Mucosa of descending colon (tissue), 3 donors: ENCODE results near the gene HOXB8. TPM values are rescaled to one million over a fixed set of nuclear protein-coding genes. Genes with fewer than 3 reads are reported as not detected.

Experiments
- ATAC-seq: fragments of 200-7000 bp; cut with Tn5 transposase; one replicate; pipeline ENCODE4 v1.9.1; 2020; ENCODE audit warnings: mild to moderate bottlenecking, moderate library complexity
- DNase-seq, 3 donors: peaks; one replicate each; pipeline ENCODE4 v3.0.0-alpha.2; 2020
- H3K36me3 ChIP-seq: fragments of 200-600 bp; one replicate; pipeline ENCODE4 v1.8.0; 2021; ENCODE audit warnings: low read depth, mild to moderate bottlenecking
- H3K4me1 ChIP-seq: fragments of 200-600 bp; one replicate; pipeline ENCODE4 v1.8.0; 2021; ENCODE audit warnings: low read depth, mild to moderate bottlenecking
- H3K4me3 ChIP-seq: fragments of 200-600 bp; one replicate; pipeline ENCODE4 v1.8.0; 2021; ENCODE audit warnings: mild to moderate bottlenecking
- H3K9me3 ChIP-seq: fragments of 200-600 bp; one replicate; pipeline ENCODE4 v1.8.0; 2021; ENCODE audit warnings: mild to moderate bottlenecking
- CTCF ChIP-seq: fragments of 200-600 bp; IDR thresholded peaks from one replicate; pipeline ENCODE4 v1.8.0; 2022; ENCODE audit warnings: antibody characterized with exemption, mild to moderate bottlenecking
- intact Hi-C, 2 donors: fragments of 100-400 bp; cut with DNase I in 1 of 2; cut with micrococcal nuclease in 1 of 2; formaldehyde crosslinking; loops; one replicate each; pipeline versions ENCODE4 v1.11.0 to v1.11.1; 2022; cut with DNase I, micrococcal nuclease
- total RNA-seq, 3 donors: library from RNA; stranded (reverse); fragmentation: NEBNext Ultra II Directional in 2 of 3; extraction: Animal tissue kit (Norgen Biotek cat#: 25700) in 2 of 3; gene quantifications; one replicate each; pipeline versions ENCODE4 v1.2.1 to v1.2.4, GENCODE V29; 2021 to 2023
- donor health status: DM: no; HTN: no; CAD: no; lungs with moderate emphysema.
- donor health status: DM: no; HTN: no; CAD: no.
- donor health status: DM: no; HTN: yes; CAD: no.

HOXB8 gene
- total RNA-seq, 3 donors from 2014 or later = 4.2 to 7.5 (median 5.6) TPM

DNA sequence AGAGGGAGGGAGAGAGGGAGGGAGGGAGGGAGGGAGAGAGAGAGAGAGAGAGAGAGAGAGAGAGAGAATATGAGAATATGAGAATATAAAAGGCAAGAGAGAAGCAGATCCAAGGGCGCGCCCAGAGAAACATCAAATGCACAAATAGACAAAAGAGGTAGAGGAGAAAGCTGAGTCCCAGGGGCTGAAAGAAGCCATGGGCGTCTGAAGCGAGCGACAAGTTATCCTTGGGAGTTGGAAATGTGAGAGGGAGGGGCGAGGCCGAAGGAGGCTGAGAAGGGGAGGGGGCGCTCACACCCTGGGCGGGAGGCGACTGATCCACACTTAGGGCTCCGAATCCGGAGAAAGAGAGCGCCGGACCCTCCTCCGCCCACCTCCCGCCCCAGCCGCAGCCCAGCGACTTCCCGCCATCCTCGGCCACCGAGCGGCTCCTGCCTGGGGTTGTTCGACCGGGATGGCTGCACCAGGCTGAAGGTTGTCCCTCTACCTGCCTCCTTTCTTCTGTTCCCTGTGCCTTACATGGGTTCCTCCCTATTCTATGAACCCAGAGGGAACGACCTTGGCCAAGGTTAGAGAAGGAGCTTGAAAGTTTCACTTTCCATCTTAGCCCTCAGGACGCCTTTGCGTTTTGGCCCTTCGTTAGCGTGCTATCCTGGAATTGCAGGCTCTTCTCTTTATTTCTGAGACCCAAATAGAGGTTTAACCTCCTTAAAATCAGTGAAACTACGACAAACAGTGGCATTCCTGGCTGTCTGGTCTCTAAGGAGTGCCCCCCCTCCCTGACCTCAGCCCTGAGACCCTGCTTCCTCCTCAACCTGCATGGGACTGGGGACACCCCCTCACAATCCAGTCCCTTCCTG is 32.2 kb upstream of the HOXB8 start:
- DNase-seq = peak; percentile 60 to 72 (median 71)
- intact Hi-C loops = no loop called here
- H3K4me1 ChIP-seq = no peaks in the 10 kb centered on the region

GRCh38 chr17:48646183-48647102 is 31.4 kb upstream of the HOXB8 start:
- ATAC-seq = peak; percentile 80
- H3K4me1 ChIP-seq = peaks cover 5% of the 10 kb centered on the region
- no peaks in the 10 kb centered on the region for H3K9me3 ChIP-seq
- peak; percentile 79 to 90 (median 84) for DNase-seq
- H3K4me3 ChIP-seq = peak overlapping the region; percentile 45
- TF ChIP-seq CTCF = no peak
- intact Hi-C loops = no loop called here
- H3K36me3 ChIP-seq = no peaks in the 10 kb centered on the region

More for the DNA sequence above, 32.2 kb upstream of the HOXB8 start:
- peak; percentile 67 for ATAC-seq
- H3K4me3 ChIP-seq = peak overlapping the region; percentile 45
- no peak for TF ChIP-seq CTCF
- H3K36me3 ChIP-seq = no peaks in the 10 kb centered on the region
- no peaks in the 10 kb centered on the region for H3K9me3 ChIP-seq

DNA sequence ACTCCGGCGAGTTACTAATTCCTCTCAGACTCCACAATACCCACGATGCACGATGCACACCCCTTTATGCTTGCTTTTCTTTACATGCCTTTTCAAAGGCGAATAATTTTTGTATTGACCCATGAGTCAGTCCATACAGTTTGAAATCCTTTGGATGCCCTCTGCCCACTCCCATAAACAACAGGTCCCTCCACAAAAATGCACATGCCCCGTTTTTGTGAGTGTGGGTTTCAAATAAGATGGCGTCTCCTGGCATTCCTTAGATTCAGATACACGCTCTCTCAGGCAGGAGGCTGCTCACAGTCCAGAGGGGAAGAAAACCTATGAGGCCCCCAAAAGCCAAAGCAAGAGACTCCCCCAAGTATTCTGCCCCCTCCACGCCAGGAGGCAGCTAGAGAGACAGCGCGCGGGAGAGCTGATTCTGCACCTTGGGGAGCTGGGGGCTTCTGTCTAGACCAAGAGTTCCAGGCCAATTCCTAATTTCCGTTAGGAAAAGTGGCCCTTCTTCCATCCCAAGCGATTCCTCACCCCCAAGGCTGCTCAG is 30.6 kb upstream of the HOXB8 start:
- no peaks in the 10 kb centered on the region for H3K9me3 ChIP-seq
- DNase-seq (peak in 1 of 3 donors; percentile 25), ATAC-seq (no peak)
- peak overlapping the region; percentile 45 for H3K4me3 ChIP-seq
- intact Hi-C loops = no loop called here
- TF ChIP-seq CTCF = no peak
- H3K36me3 ChIP-seq = no peaks in the 10 kb centered on the region
- peaks cover 5% of the 10 kb centered on the region for H3K4me1 ChIP-seq

DNA sequence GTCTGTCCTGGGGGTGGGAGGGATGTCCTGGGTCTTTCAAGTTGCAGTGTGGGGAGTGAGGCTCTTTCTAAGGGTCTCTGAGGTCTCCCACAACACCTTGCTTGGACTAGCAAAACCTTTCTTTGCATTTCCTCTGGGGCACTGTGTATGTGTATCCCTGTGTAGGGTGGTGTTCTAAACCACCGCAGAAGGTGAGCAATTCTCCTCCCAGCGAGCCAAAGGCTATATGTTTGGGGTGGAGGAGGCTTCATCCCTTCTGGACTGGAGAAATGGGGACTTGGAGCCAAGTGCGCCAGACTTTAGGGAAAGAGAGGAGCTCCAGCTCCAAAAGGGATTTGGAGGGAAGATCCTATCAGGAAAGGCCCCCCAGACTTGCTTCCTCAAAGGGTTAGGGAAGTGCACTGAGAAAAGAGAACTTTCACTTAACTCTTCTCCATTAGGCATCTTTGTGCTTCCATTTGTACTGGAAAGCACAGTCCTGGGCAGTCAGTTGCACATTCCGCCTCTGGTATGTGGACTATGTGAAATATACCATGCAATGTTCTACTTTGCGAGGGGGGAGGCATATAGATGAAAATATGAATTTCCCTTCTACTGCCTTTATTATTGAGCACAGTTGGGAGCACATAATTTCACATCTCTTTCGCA is 29.9 kb upstream of the HOXB8 start:
- ATAC-seq (no peak), DNase-seq (peak in 1 of 3 donors; percentile 20)
- intact Hi-C loops = no loop called here
- TF ChIP-seq CTCF = no peak
- Histone ChIP-seq H3K36me3 (no peaks in the 10 kb centered on the region), H3K4me1 (peaks cover 5% of the 10 kb centered on the region), H3K4me3 (peak overlapping the region; percentile 45), H3K9me3 (no peaks in the 10 kb centered on the region)

DNA sequence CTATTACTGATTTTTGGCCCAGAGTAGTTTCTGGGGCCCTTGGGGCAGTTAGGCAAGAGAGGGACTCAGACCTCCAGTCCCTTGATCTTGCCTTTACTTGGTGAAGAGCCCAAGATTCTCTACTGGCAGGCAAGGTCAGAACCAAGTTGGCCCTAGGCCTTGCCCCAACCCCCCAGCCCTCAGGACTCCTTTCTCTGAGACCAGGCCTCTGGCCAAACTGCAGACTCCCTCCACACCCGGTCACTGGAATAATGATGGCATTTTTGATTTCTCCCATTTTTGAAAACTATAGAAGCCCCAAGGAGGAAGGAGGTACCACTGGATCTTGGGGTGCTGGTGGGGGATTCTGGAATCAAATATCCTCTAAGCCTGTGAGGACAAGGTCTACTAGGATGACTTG is 29.1 kb upstream of the HOXB8 start:
- DNase-seq = peak in 2 of 3 donors; percentile 16 to 36
- no peak overlapping the region for H3K4me3 ChIP-seq
- H3K9me3 ChIP-seq = no peaks in the 10 kb centered on the region
- H3K36me3 ChIP-seq = no peaks in the 10 kb centered on the region
- no peak for ATAC-seq
- peaks cover 5% of the 10 kb centered on the region for H3K4me1 ChIP-seq
- no peak for TF ChIP-seq CTCF
- intact Hi-C loops = no loop called here
